ENCODE data around the gene LY6G6C.

LY6G6C gene

DNA sequence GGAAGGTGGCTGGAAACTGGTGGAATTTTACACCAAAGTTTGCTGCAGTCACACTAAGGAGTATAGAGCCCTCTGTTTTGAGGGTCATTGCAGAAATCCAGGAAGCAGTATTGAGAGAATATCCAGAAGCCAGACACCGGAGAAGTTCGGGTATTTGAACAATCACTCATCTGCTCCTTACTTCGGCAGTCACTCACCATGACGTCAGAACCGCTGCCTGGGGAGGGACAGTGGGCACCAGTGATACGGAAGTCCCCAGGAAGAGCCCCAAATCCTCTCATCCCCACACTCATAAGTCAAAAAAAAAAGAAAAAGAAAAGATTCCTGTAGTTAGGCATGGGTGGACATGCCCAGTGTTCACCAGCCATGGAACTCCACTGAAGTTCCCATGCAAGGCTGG lies 44.6 kb downstream of the LY6G6C start:
- DNase-seq: no peak

DNA sequence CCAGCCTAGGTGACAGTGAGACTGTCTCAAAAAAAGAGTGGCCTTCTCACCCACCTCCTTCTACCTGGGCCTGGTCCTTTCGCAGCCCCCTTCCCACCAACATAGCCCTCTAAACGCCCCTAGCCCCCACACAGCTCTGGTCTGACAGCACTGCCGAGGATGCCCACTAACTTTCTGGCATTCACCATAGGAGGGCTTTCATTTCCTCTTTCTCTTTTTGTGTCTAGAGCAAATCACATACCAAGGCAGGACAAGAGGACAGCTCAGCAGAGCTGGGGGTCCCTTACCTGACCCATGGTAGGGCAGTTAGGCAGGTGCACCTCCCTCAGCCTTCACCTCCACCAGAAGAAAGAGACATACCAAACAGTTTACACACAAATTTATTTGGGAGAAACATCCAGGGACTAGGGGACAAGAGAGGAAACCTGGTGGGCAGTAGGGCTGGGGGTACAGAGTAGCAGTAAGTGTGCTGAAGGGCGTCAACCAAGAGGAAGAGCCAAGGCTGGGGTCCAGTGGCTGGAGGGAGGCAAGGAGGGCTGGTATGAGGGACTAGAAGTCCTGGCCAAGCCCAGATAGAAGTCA lies 45.1 kb downstream of the LY6G6C start:
- DNase-seq: no peak

DNA sequence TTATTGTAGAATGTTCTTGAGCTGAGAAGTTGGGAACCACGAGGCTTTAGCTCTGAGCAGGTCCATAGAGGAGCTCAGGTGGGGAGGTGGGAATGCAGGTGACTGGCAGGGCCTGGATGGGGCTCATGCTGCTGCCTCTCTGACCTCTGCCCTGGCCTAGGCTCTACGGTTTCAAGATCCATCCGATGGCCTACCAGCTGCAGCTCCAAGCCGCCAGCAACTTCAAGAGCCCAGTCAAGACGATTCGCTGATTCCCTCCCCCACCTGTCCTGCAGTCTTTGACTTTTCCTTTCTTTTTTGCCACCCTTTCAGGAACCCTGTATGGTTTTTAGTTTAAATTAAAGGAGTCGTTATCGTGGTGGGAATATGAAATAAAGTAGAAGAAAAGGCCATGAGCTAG lies 51.9 kb downstream of the LY6G6C start, which contains the start of gene LY6G5B:
Gene LY6G5B, plus strand, starts transcription at position 301 of the 400 bp plus-strand sequence. CDS start 975 bp downstream, outside the sequence.
- no peak for DNase-seq

Measured in NCI-H1048 (cell line).